IMR-90 (cell line): ENCODE data around the gene NPFFR1. TPM values are rescaled to one million over a fixed set of nuclear protein-coding genes. Genes with fewer than 3 reads are reported as not detected.
A peak's percentile ranks its signal among the peaks of the same experiment; 100 is the strongest.

Source experiments
- ATAC-seq: fragments of 200-7000 bp; cut with Tn5 transposase; 2 replicates; pipeline ENCODE4 v1.9.1; 2020; ENCODE audit warnings: low read depth, mild to moderate bottlenecking, moderate library complexity
- BruUV-seq: library from RNA; stranded (reverse); fragments of 400-500 nt; replicated peaks from 2 replicates; lab custom pipeline; 2021; lab: Mats Ljungman, UMichigan
- CTCF ChIA-PET: fragments of 300-600 bp; formaldehyde crosslinking; extraction: SDS; loops from one replicate; lab custom pipeline; 2021; ENCODE audit warnings: antibody characterized with exemption; lab: Yijun Ruan, JAX
- POLR2A ChIA-PET: fragments of 300-600 bp; sonication (Branson Sonifier 250); formaldehyde crosslinking; loops from one replicate; lab custom pipeline; 2022; ENCODE audit warnings: antibody characterized with exemption; ENCODE audit not compliant: unreplicated experiment; lab: Charles Lee
- DNase-seq: peaks from one replicate; pipeline ENCODE4 v3.0.0; 2013
- H2AFZ ChIP-seq: replicated peaks from 2 replicates; pipeline ENCODE3; 2013; ENCODE audit warnings: low read length, mild to moderate bottlenecking; ENCODE audit not compliant: poor library complexity
- H2AK5ac ChIP-seq: 2 replicates; pipeline ENCODE4 v1.6.1; 2013; ENCODE audit warnings: low read depth, low read length, inconsistent platforms
- H2AK9ac ChIP-seq: replicated peaks from 2 replicates; pipeline ENCODE3; 2013; ENCODE audit warnings: mild to moderate bottlenecking, low read depth, low read length, moderate library complexity; ENCODE audit not compliant: poor library complexity
- H2BK120ac ChIP-seq: 2 replicates; pipeline ENCODE4 v1.6.1; 2013; ENCODE audit warnings: low read depth, low read length, inconsistent platforms
- H2BK15ac ChIP-seq: 3 replicates; pipeline ENCODE4 v1.6.1; 2013; ENCODE audit warnings: low read depth, low read length, inconsistent platforms
- H2BK20ac ChIP-seq: 2 replicates; pipeline ENCODE4 v1.6.1; 2013; ENCODE audit warnings: low read depth, mild to moderate bottlenecking, inconsistent platforms, low read length, moderate library complexity
- H2BK5ac ChIP-seq: 2 replicates; pipeline ENCODE4 v1.6.1; 2013; ENCODE audit warnings: mild to moderate bottlenecking, low read depth, low read length, inconsistent platforms; ENCODE audit not compliant: poor library complexity, severe bottlenecking
- H3K14ac ChIP-seq: replicated peaks from 2 replicates; pipeline ENCODE4 v1.6.1; 2013; ENCODE audit warnings: low read depth, low read length, inconsistent platforms
- H3K18ac ChIP-seq: 2 replicates; pipeline ENCODE4 v1.6.1; 2013; ENCODE audit warnings: low read depth, low read length, control low read depth
- H3K23ac ChIP-seq: 2 replicates; pipeline ENCODE4 v1.6.1; 2013; ENCODE audit warnings: low read depth, low read length, inconsistent platforms
- H3K27ac ChIP-seq: 2 replicates; pipeline ENCODE4 v1.5.1; 2013; ENCODE audit warnings: mild to moderate bottlenecking, control low read depth, low read length; ENCODE audit not compliant: insufficient read depth
- H3K27me3 ChIP-seq: 2 replicates; pipeline ENCODE4 v1.6.1; 2013; ENCODE audit warnings: low read length; ENCODE audit not compliant: control insufficient read depth, insufficient read depth
- H3K36me3 ChIP-seq: 2 replicates; pipeline ENCODE4 v1.6.1; 2013; ENCODE audit warnings: low read length, mixed read lengths; ENCODE audit not compliant: control insufficient read depth, insufficient read depth
- H3K4ac ChIP-seq: 2 replicates; pipeline ENCODE4 v1.6.1; 2013; ENCODE audit warnings: low read depth, low read length, inconsistent platforms
- H3K4me1 ChIP-seq: 2 replicates; pipeline ENCODE4 v1.6.1; 2013; ENCODE audit warnings: low read length, mixed read lengths; ENCODE audit not compliant: control insufficient read depth, insufficient read depth
- H3K4me2 ChIP-seq: 2 replicates; pipeline ENCODE4 v1.6.1; 2013; ENCODE audit warnings: low read depth, mild to moderate bottlenecking, control low read depth, low read length, moderate library complexity
- H3K4me3 ChIP-seq: 2 replicates; pipeline ENCODE4 v1.5.1; 2013; ENCODE audit warnings: low read depth, mild to moderate bottlenecking, control low read depth, low read length, moderate library complexity; ENCODE audit not compliant: insufficient read depth
- H3K56ac ChIP-seq: 2 replicates; pipeline ENCODE4 v1.6.1; 2013; ENCODE audit warnings: low read length, inconsistent platforms; ENCODE audit not compliant: insufficient read depth; ENCODE audit errors: extremely low read depth
- H3K79me1 ChIP-seq, 2 experiments: 2 replicates each; pipeline ENCODE4 v1.6.1; 2013; ENCODE audit warnings: low read length in 2 of 2, inconsistent platforms in 1 of 2, low read depth in 1 of 2
- H3K9ac ChIP-seq: 2 replicates; pipeline ENCODE4 v1.6.1; 2013; ENCODE audit warnings: low read depth, low read length, control low read depth
- H3K9me1 ChIP-seq: 2 replicates; pipeline ENCODE4 v1.6.1; 2013; ENCODE audit warnings: low read length, inconsistent platforms; ENCODE audit not compliant: insufficient read depth
- H3K9me3 ChIP-seq: 2 replicates; pipeline ENCODE4 v1.6.1; 2013; ENCODE audit warnings: low read length; ENCODE audit not compliant: control insufficient read depth, insufficient read depth
- H4K20me1 ChIP-seq: 2 replicates; pipeline ENCODE4 v1.6.1; 2013; ENCODE audit warnings: low read length, inconsistent platforms; ENCODE audit not compliant: insufficient read depth
- H4K5ac ChIP-seq: 2 replicates; pipeline ENCODE4 v1.6.1; 2013; ENCODE audit warnings: mild to moderate bottlenecking, low read depth, low read length, control low read depth
- H4K8ac ChIP-seq, 2 experiments: 2 replicates each; pipeline ENCODE4 v1.6.1; 2013; ENCODE audit warnings: low read depth in 2 of 2, low read length in 2 of 2, control low read depth in 1 of 2, inconsistent platforms in 1 of 2
- H4K91ac ChIP-seq: 2 replicates; pipeline ENCODE4 v1.6.1; 2013; ENCODE audit warnings: low read depth, low read length, inconsistent platforms; ENCODE audit not compliant: insufficient read depth
- CEBPB ChIP-seq: IDR thresholded peaks from 2 replicates; pipeline ENCODE4 v1.6.1; 2012; ENCODE audit warnings: low read depth, low read length, improper control_type of control experiment
- ELK1 ChIP-seq: fragments of 150-350 bp; IDR thresholded peaks from 2 replicates; pipeline ENCODE4 v1.6.1; 2016; ENCODE audit warnings: low read depth, mild to moderate bottlenecking, low read length, moderate library complexity, borderline replicate concordance
- FOS ChIP-seq: fragments of 150-350 bp; IDR thresholded peaks from 2 replicates; pipeline ENCODE4 v1.6.1; 2016; ENCODE audit warnings: low read depth, low read length
- MAZ ChIP-seq: IDR thresholded peaks from 2 replicates; pipeline ENCODE4 v1.6.1; 2012; ENCODE audit warnings: low read depth, mild to moderate bottlenecking, low read length, improper control_type of control experiment, moderate library complexity, borderline replicate concordance
- MXI1 ChIP-seq: IDR thresholded peaks from 2 replicates; pipeline ENCODE4 v1.6.1; 2012; ENCODE audit warnings: low read depth, mild to moderate bottlenecking, low read length, moderate library complexity, borderline replicate concordance
- POLR2A ChIP-seq: IDR thresholded peaks from 2 replicates; pipeline ENCODE4 v1.6.1; 2012; ENCODE audit warnings: mild to moderate bottlenecking, low read depth, low read length
- RCOR1 ChIP-seq: IDR thresholded peaks from 2 replicates; pipeline ENCODE4 v1.6.1; 2012; ENCODE audit warnings: mild to moderate bottlenecking, low read length, improper control_type of control experiment; ENCODE audit not compliant: insufficient replicate concordance
- RFX5 ChIP-seq: IDR thresholded peaks from 2 replicates; pipeline ENCODE4 v1.8.0; 2012; ENCODE audit warnings: low read depth, mild to moderate bottlenecking, low read length, moderate library complexity
- SMC3 ChIP-seq: fragments of 150-350 bp; IDR thresholded peaks from 2 replicates; pipeline ENCODE4 v1.6.1; 2016; ENCODE audit warnings: low read depth, mild to moderate bottlenecking, antibody characterized with exemption, low read length, moderate library complexity
- WGBS, 2 experiments: methylation state at CpG; one replicate each; pipeline versions ENCODE4 v1.1.5 to v1.1.7; 2013; ENCODE audit warnings: missing lambda C conversion rate in 2 of 2; ENCODE audit not compliant: insufficient read length in 1 of 2; ENCODE audit errors: extremely low coverage in 2 of 2; 5-methylcytosine and 5-hydroxymethylcytosine counted together
- dilution Hi-C: fragments of 300-500 bp; cut with HindIII; formaldehyde crosslinking; loops from one replicate; pipeline ENCODE4 v1.14.3; 2018; ENCODE audit warnings: low sequenced_read_pairs; ENCODE audit not compliant: unreplicated experiment
- in situ Hi-C: fragments of 300-500 bp; cut with MboI; formaldehyde crosslinking; loops from 3 replicates; pipeline ENCODE4 v1.14.3; 2019; ENCODE audit warnings: low sequenced_read_pairs, inconsistent platforms, mixed read lengths
- intact Hi-C: fragments of 100-400 bp; cut with micrococcal nuclease; formaldehyde crosslinking; loops from 2 replicates; pipeline ENCODE4 v1.10.0; 2022
- polyA plus RNA-seq, 3 experiments: library from polyadenylated mRNA; depleted of rRNA; stranded (reverse); fragments of >200 nt; gene quantifications; 2 replicates each; pipeline ENCODE4 v1.2.3, GENCODE V29; 2012; ENCODE audit warnings: low replicate concordance in 1 of 3
- total RNA-seq: library from RNA; depleted of rRNA; stranded (reverse); fragments of >200 nt; gene quantifications from 2 replicates; pipeline ENCODE4 v1.2.3, GENCODE V29; 2012
- TF ChIP-seq, protein P1 (sequence below): conservative IDR thresholded peaks from 2 replicates; pipeline ENCODE4 v1.5.1; 2012; ENCODE audit warnings: mild to moderate bottlenecking, low read depth, low read length, improper control_type of control experiment

The NPFFR1 gene
- total and polyA plus RNA-seq, 2 of the 4 experiments (the other 2 are of a cell fraction) = not detected

DNA sequence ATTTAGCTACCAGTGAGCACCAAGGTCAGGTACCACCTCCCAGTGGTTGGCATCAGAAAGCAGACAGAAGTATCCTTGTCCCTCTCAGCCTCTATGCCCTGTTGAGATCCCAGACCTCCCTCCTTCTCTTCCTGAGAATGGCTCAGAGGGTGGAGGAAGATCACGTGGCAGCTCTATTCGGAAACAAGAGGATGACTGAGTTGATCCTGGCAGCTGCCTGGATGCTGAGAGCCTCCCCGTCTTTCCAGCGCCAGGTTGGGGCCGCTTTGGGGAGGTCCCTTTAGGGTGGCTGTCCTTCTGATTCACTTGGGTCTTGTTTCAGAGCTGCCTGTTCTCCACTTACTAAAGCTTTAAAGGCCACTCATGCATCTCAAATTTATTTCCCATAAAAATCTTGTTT is 36.9 kb upstream of the NPFFR1 start:
- in situ Hi-C loops = no loop called here
- no peaks in the 10 kb centered on the region for H3K9me3 ChIP-seq
- no peak overlapping the region for H3K4me2 ChIP-seq

More for the DNA sequence above, 36.9 kb upstream of the NPFFR1 start:
- Histone ChIP-seq H4K8ac (no peak overlapping the region), H2AFZ (no peak overlapping the region), H3K23ac (no peak overlapping the region), H2AK5ac (0 out of 2 replicates have a peak overlapping the region, but pooled peaks have one; percentile 21), H3K27ac (no peak overlapping the region), H2BK15ac (no peak overlapping the region), H2BK120ac (no peak overlapping the region), H3K18ac (no peak overlapping the region), H3K4me1 (no peaks in the 10 kb centered on the region), H3K9me1 (peaks cover 6% of the 10 kb centered on the region; the same call in 1 of the 2 replicates), H3K4ac (no peak overlapping the region), H3K14ac (no peak overlapping the region), H3K36me3 (no peaks in the 10 kb centered on the region), H2BK20ac (no peak overlapping the region), H2BK5ac (no peak overlapping the region), H3K9ac (no peak overlapping the region), H4K20me1 (0 out of 2 replicates have a peak, but pooled peaks cover 3% of the 10 kb centered on the region), H4K91ac (no peak overlapping the region), H3K79me1 (no peaks in the 10 kb centered on the region), H4K5ac (no peak overlapping the region), H3K4me3 (no peak overlapping the region), H2AK9ac (no peak overlapping the region), H3K27me3 (no peaks in the 10 kb centered on the region), H3K56ac (no peak overlapping the region)
- no CpG with 5 or more reads among the region's 5 CpGs for WGBS, 2 experiments
- BruUV-seq = no TSS peak
- ChIA-PET POLR2A (interaction anchor here (0.5 kb wide), 1 partner anchor 191 kb away, joined by 3 read pairs; no protein-coding TSS in a partner anchor), CTCF (no interaction called here)
- intact Hi-C loops = no loop called here
- no peak for TF ChIP-seq RFX5
- no peak for TF ChIP-seq MXI1
- TF ChIP-seq ELK1 = no peak
- no peak for TF ChIP-seq FOS
- no peak for TF ChIP-seq SMC3
- TF ChIP-seq CEBPB = no peak
- no peak for TF ChIP-seq RCOR1
- TF ChIP-seq, protein P1, sequence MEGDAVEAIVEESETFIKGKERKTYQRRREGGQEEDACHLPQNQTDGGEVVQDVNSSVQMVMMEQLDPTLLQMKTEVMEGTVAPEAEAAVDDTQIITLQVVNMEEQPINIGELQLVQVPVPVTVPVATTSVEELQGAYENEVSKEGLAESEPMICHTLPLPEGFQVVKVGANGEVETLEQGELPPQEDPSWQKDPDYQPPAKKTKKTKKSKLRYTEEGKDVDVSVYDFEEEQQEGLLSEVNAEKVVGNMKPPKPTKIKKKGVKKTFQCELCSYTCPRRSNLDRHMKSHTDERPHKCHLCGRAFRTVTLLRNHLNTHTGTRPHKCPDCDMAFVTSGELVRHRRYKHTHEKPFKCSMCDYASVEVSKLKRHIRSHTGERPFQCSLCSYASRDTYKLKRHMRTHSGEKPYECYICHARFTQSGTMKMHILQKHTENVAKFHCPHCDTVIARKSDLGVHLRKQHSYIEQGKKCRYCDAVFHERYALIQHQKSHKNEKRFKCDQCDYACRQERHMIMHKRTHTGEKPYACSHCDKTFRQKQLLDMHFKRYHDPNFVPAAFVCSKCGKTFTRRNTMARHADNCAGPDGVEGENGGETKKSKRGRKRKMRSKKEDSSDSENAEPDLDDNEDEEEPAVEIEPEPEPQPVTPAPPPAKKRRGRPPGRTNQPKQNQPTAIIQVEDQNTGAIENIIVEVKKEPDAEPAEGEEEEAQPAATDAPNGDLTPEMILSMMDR = no peak
- no peak for TF ChIP-seq POLR2A
- TF ChIP-seq MAZ = no peak
- DNase-seq (no peak), ATAC-seq (no peak)
- dilution Hi-C loops = no loop called here
